ENCODE results near the gene SHC1.

The SHC1 gene

DNA sequence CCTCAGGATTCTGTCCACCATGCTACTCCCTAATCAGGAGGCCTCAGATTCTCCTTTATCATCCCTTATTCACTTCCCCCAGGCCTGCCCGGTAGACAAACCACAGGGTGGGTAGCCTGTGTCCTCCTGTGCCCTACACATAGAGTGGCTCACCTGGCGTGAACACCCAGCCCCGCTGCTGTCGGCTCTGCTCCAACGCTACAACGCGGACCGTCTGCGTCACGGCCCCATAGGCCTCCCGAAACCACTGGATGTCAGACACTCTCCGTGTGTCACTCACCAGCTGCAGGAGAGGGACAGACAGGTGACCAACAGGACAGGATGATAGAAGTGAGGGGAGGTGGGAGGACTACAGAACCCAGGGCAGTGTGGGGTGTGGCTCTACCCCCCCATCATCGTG, 44.3 kb downstream of the SHC1 start:
- no peak for TF ChIP-seq KLF16 (tag by site-specific recombination; IDR thresholded peaks at IDR 0.05)
- TF ChIP-seq ZNF654 (tag by site-specific recombination; IDR thresholded peaks at IDR 0.05; ENCODE audit: low read depth), result no peak
- TF ChIP-seq, protein P1, sequence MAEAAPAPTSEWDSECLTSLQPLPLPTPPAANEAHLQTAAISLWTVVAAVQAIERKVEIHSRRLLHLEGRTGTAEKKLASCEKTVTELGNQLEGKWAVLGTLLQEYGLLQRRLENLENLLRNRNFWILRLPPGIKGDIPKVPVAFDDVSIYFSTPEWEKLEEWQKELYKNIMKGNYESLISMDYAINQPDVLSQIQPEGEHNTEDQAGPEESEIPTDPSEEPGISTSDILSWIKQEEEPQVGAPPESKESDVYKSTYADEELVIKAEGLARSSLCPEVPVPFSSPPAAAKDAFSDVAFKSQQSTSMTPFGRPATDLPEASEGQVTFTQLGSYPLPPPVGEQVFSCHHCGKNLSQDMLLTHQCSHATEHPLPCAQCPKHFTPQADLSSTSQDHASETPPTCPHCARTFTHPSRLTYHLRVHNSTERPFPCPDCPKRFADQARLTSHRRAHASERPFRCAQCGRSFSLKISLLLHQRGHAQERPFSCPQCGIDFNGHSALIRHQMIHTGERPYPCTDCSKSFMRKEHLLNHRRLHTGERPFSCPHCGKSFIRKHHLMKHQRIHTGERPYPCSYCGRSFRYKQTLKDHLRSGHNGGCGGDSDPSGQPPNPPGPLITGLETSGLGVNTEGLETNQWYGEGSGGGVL (tag by site-specific recombination; IDR thresholded peaks at IDR 0.05), result no peak
- no peak for TF ChIP-seq ZNF514 (tag by site-specific recombination; IDR thresholded peaks at IDR 0.05)
- TF ChIP-seq, protein P2, sequence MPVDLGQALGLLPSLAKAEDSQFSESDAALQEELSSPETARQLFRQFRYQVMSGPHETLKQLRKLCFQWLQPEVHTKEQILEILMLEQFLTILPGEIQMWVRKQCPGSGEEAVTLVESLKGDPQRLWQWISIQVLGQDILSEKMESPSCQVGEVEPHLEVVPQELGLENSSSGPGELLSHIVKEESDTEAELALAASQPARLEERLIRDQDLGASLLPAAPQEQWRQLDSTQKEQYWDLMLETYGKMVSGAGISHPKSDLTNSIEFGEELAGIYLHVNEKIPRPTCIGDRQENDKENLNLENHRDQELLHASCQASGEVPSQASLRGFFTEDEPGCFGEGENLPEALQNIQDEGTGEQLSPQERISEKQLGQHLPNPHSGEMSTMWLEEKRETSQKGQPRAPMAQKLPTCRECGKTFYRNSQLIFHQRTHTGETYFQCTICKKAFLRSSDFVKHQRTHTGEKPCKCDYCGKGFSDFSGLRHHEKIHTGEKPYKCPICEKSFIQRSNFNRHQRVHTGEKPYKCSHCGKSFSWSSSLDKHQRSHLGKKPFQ (tag by site-specific recombination; IDR thresholded peaks at IDR 0.05), result no peak
- TF ChIP-seq, protein P3, sequence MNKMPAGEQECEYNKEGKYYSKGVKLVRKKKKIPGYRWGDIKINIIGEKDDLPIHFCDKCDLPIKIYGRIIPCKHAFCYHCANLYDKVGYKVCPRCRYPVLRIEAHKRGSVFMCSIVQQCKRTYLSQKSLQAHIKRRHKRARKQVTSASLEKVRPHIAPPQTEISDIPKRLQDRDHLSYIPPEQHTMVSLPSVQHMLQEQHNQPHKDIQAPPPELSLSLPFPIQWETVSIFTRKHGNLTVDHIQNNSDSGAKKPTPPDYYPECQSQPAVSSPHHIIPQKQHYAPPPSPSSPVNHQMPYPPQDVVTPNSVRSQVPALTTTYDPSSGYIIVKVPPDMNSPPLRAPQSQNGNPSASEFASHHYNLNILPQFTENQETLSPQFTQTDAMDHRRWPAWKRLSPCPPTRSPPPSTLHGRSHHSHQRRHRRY (tag by site-specific recombination; IDR thresholded peaks at IDR 0.05), result no peak
- TF ChIP-seq ZNF133 (tag by site-specific recombination; IDR thresholded peaks at IDR 0.05), result no peak
- ChIA-PET CTCF (interaction anchor here (0.5 kb wide), 1 partner anchor 87 kb away, joined by 3 read pairs; no protein-coding TSS in a partner anchor), POLR2A (no interaction called here)
- Histone ChIP-seq H3K36me3 (ENCODE audit: control insufficient read depth in 2 of 2, insufficient read depth in 1 of 2, low read length in 2 of 2) (peaks cover 4 to 70% of the 10 kb centered on the region in 2 experiments; a peak in 2 of 3 replicates), H3K4me1 (ENCODE audit: control insufficient read depth, insufficient read depth, low read length) (no peaks in the 10 kb centered on the region), H3K27ac (ENCODE audit: extremely low read depth, low read depth, low read length) (no peak overlapping the region), H3K4me3 (ENCODE audit: low read depth, low read length) (no peak overlapping the region), H3K9me3 (ENCODE audit: control insufficient read depth, insufficient read depth, low read depth, low read length) (no peaks in the 10 kb centered on the region)

DNA sequence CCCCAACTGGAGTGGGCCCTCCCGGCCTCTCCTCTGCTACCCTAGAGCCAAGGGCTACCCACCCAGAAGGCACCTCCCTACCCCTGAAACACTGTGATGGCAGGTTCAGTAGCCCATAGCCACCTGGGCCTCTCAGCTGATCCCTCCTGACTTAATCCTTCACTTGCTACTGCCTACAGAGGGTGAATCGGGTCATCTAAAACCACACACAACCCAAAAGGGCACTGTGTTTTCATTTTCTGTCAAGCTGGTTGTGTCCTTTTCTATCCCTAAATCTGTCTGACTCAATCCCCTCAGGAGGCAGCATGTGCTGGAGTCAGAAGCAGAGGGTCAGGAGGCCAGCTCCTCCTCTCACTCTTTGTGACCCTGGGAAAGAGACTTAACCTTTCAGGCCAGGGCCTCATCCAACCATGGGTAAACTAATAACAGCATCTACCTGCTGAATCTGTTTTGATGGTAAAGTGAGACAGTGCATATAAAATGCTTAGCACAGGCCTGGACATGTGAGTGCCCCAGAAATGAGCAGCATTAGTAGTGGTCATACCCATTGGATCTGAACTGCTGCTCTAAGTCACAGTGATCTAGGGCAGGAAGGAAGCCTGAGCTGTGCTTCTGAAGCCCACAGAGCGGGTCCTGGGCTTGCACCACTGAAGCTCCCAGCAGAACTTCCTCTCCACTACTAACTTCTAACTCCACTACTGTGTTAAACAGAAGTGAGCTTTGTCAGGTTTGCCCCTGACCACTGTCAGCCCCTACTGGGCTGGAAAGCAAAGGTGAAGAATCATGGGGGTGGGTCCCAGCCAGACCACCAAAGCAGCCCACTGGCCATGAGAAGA, 45.0 kb downstream of the SHC1 start:
- ChIA-PET POLR2A (no interaction called here), CTCF (interaction anchor here (1.1 kb wide), 1 partner anchor 11 kb away, joined by 3 read pairs; the partner anchor contains the start of gene PMVK)
- Histone ChIP-seq H3K4me3 (ENCODE audit: low read depth, low read length) (no peak overlapping the region), H3K9me3 (ENCODE audit: control insufficient read depth, insufficient read depth, low read depth, low read length) (no peaks in the 10 kb centered on the region), H3K36me3 (ENCODE audit: control insufficient read depth in 2 of 2, insufficient read depth in 1 of 2, low read length in 2 of 2) (peaks cover 4 to 67% of the 10 kb centered on the region in 2 experiments; a peak in 2 of 3 replicates), H3K4me1 (ENCODE audit: control insufficient read depth, insufficient read depth, low read length) (no peaks in the 10 kb centered on the region), H3K27ac (ENCODE audit: extremely low read depth, low read depth, low read length) (no peak overlapping the region)
- TF ChIP-seq ZNF214 (tag by site-specific recombination; IDR thresholded peaks at IDR 0.05; ENCODE audit: borderline replicate concordance) (no peak), ZNF274 (IDR thresholded peaks at IDR 0.05; ENCODE audit: low read length) (no peak), ZNF274 (tag by site-specific recombination; IDR thresholded peaks at IDR 0.05; ENCODE audit: borderline replicate concordance) (no peak), PRDM1 (tag by site-specific recombination; IDR thresholded peaks at IDR 0.05) (no peak), ZBTB7A (tag by site-specific recombination; IDR thresholded peaks at IDR 0.05; ENCODE audit: low read depth) (no peak), ZNF37A (tag by site-specific recombination; IDR thresholded peaks at IDR 0.05) (no peak), REPIN1 (tag by site-specific recombination; IDR thresholded peaks at IDR 0.05; ENCODE audit: low read depth) (no peak), ZNF785 (tag by site-specific recombination; IDR thresholded peaks at IDR 0.05) (no peak), KLF10 (tag by site-specific recombination; IDR thresholded peaks at IDR 0.05) (no peak), ZSCAN30 (tag by site-specific recombination; IDR thresholded peaks at IDR 0.05) (no peak), ZNF777 (tag by site-specific recombination; IDR thresholded peaks at IDR 0.05; ENCODE audit: borderline replicate concordance) (no peak), ZNF76 (tag by site-specific recombination; IDR thresholded peaks at IDR 0.05; ENCODE audit: borderline replicate concordance, low read depth) (no peak), ZNF266 (tag by site-specific recombination; IDR thresholded peaks at IDR 0.05; ENCODE audit: low read depth) (no peak)
- TF ChIP-seq, protein P4, sequence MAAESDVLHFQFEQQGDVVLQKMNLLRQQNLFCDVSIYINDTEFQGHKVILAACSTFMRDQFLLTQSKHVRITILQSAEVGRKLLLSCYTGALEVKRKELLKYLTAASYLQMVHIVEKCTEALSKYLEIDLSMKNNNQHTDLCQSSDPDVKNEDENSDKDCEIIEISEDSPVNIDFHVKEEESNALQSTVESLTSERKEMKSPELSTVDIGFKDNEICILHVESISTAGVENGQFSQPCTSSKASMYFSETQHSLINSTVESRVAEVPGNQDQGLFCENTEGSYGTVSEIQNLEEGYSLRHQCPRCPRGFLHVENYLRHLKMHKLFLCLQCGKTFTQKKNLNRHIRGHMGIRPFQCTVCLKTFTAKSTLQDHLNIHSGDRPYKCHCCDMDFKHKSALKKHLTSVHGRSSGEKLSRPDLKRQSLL (tag by site-specific recombination; IDR thresholded peaks at IDR 0.05), result no peak
- TF ChIP-seq, protein P5, sequence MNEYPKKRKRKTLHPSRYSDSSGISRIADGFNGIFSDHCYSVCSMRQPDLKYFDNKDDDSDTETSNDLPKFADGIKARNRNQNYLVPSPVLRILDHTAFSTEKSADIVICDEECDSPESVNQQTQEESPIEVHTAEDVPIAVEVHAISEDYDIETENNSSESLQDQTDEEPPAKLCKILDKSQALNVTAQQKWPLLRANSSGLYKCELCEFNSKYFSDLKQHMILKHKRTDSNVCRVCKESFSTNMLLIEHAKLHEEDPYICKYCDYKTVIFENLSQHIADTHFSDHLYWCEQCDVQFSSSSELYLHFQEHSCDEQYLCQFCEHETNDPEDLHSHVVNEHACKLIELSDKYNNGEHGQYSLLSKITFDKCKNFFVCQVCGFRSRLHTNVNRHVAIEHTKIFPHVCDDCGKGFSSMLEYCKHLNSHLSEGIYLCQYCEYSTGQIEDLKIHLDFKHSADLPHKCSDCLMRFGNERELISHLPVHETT (tag by site-specific recombination; IDR thresholded peaks at IDR 0.05), result no peak
- TF ChIP-seq, protein P6, sequence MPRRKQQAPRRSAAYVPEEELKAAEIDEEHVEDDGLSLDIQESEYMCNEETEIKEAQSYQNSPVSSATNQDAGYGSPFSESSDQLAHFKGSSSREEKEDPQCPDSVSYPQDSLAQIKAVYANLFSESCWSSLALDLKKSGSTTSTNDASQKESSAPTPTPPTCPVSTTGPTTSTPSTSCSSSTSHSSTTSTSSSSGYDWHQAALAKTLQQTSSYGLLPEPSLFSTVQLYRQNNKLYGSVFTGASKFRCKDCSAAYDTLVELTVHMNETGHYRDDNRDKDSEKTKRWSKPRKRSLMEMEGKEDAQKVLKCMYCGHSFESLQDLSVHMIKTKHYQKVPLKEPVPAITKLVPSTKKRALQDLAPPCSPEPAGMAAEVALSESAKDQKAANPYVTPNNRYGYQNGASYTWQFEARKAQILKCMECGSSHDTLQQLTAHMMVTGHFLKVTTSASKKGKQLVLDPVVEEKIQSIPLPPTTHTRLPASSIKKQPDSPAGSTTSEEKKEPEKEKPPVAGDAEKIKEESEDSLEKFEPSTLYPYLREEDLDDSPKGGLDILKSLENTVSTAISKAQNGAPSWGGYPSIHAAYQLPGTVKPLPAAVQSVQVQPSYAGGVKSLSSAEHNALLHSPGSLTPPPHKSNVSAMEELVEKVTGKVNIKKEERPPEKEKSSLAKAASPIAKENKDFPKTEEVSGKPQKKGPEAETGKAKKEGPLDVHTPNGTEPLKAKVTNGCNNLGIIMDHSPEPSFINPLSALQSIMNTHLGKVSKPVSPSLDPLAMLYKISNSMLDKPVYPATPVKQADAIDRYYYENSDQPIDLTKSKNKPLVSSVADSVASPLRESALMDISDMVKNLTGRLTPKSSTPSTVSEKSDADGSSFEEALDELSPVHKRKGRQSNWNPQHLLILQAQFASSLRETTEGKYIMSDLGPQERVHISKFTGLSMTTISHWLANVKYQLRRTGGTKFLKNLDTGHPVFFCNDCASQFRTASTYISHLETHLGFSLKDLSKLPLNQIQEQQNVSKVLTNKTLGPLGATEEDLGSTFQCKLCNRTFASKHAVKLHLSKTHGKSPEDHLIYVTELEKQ (tag by site-specific recombination; IDR thresholded peaks at IDR 0.05; ENCODE audit: borderline replicate concordance), result no peak

Data from HEK293 (cell line).